Neural cell (in vitro differentiated cells): ENCODE measurements around the gene TYW1.
"Not testable (repeated sequence)": the region's sequence is repeated elsewhere in the genome, so short reads cannot be mapped to it uniquely, and the experiment has no call there.

Experiments used
- CTCF ChIP-seq: fragments of 450-650 bp; IDR thresholded peaks from 2 replicates; pipeline ENCODE4 v1.5.1; 2014; ENCODE audit warnings: antibody characterized with exemption, mild to moderate bottlenecking, moderate library complexity; ENCODE audit not compliant: poor library complexity, severe bottlenecking
- EP300 ChIP-seq: fragments of 450-650 bp; conservative IDR thresholded peaks from 2 replicates; pipeline ENCODE4 v1.6.1; 2014; ENCODE audit warnings: antibody characterized with exemption, mild to moderate bottlenecking, moderate library complexity; ENCODE audit not compliant: poor library complexity, severe bottlenecking
- EZH2 ChIP-seq: fragments of 200-600, 300-800 bp; shearing (Covaris generic), sonication (generic); IDR thresholded peaks from 2 replicates; pipeline ENCODE4 v1.6.1; 2014; ENCODE audit warnings: antibody characterized with exemption, low read length, borderline replicate concordance, mild to moderate bottlenecking; ENCODE audit not compliant: insufficient read depth, poor library complexity, severe bottlenecking
- MXI1 ChIP-seq: fragments of 450-650 bp; conservative IDR thresholded peaks from 2 replicates; pipeline ENCODE4 v1.6.1; 2014; ENCODE audit warnings: antibody characterized with exemption, mild to moderate bottlenecking; ENCODE audit not compliant: poor library complexity, severe bottlenecking
- POLR2AphosphoS5 ChIP-seq: IDR thresholded peaks from 2 replicates; pipeline ENCODE4 v1.6.1; 2012
- RAD21 ChIP-seq: fragments of 450-650 bp; conservative IDR thresholded peaks from 2 replicates; pipeline ENCODE4 v1.6.1; 2014; ENCODE audit warnings: antibody characterized with exemption, mild to moderate bottlenecking, moderate library complexity
- SMC3 ChIP-seq: fragments of 450-650 bp; conservative IDR thresholded peaks from 2 replicates; pipeline ENCODE4 v1.6.1; 2014; ENCODE audit warnings: antibody characterized with exemption, mild to moderate bottlenecking, moderate library complexity; ENCODE audit not compliant: poor library complexity
- TAF1 ChIP-seq: IDR thresholded peaks from 2 replicates; pipeline ENCODE4 v1.6.1; 2012; ENCODE audit warnings: low read depth

- TF ChIP-seq CTCF, EP300, RAD21, MXI1, EZH2, POLR2AphosphoS5, SMC3, TAF1: not testable (repeated sequence)
Observed at GRCh38 chr7:67111342-67111741, 114.7 kb downstream of the TYW1 start.
